Osteoblast (primary cell): ENCODE results near the gene OTOG. TPM values are rescaled to one million over a fixed set of nuclear protein-coding genes. Genes with fewer than 3 reads are reported as not detected.

Experiments used
- DNase-seq: peaks from one replicate; pipeline ENCODE4 v3.0.0; 2011; ENCODE audit warnings: low spot score, mixed read lengths; ENCODE audit not compliant: insufficient read length; ENCODE audit errors: missing footprints
- H2AFZ ChIP-seq: 2 replicates; pipeline ENCODE4 v1.6.0; 2011; ENCODE audit warnings: mild to moderate bottlenecking, low read length
- H3K27ac ChIP-seq: 2 replicates; pipeline ENCODE4 v1.5.1; 2011; ENCODE audit warnings: mild to moderate bottlenecking, low read depth, low read length, moderate library complexity
- H3K27me3 ChIP-seq: 2 replicates; pipeline ENCODE4 v1.6.0; 2012; ENCODE audit warnings: mild to moderate bottlenecking, control low read depth, inconsistent platforms, low read length, moderate library complexity; ENCODE audit not compliant: insufficient read depth
- H3K36me3 ChIP-seq: 2 replicates; pipeline ENCODE4 v1.5.1; 2011; ENCODE audit warnings: mild to moderate bottlenecking, low read length, control low read depth, moderate library complexity; ENCODE audit not compliant: insufficient read depth
- H3K4me1 ChIP-seq: 2 replicates; pipeline ENCODE4 v1.5.1; 2011; ENCODE audit warnings: mild to moderate bottlenecking, low read length, control low read depth, moderate library complexity; ENCODE audit not compliant: insufficient read depth
- H3K4me2 ChIP-seq: 2 replicates; pipeline ENCODE4 v1.6.0; 2011; ENCODE audit warnings: mild to moderate bottlenecking, low read length; ENCODE audit not compliant: insufficient read depth
- H3K4me3 ChIP-seq: fragments of 200-600 bp; sonication (generic); 3 replicates; pipeline ENCODE4 v1.5.1; 2012; ENCODE audit warnings: mild to moderate bottlenecking, low read length, inconsistent platforms; ENCODE audit not compliant: insufficient read depth
- H3K79me2 ChIP-seq: 2 replicates; pipeline ENCODE4 v1.6.0; 2012; ENCODE audit warnings: mild to moderate bottlenecking, low read length, control low read depth, inconsistent platforms; ENCODE audit not compliant: insufficient read depth
- H3K9me3 ChIP-seq: 2 replicates; pipeline ENCODE4 v1.5.1; 2011; ENCODE audit warnings: low read depth, low read length, control low read depth
- H4K20me1 ChIP-seq: 2 replicates; pipeline ENCODE4 v1.6.0; 2012; ENCODE audit warnings: mild to moderate bottlenecking, low read length, control low read depth; ENCODE audit not compliant: insufficient read depth
- total RNA-seq: library from RNA; depleted of rRNA; stranded (reverse); fragments of >200 nt; gene quantifications from 2 replicates; pipeline ENCODE4 v1.2.3, GENCODE V29; 2012
- TF ChIP-seq, protein P1 (sequence below): IDR thresholded peaks from 2 replicates; pipeline ENCODE4 v1.5.1; 2011; ENCODE audit warnings: mild to moderate bottlenecking, low read depth, low read length, moderate library complexity; ENCODE audit errors: extremely low read depth

OTOG gene
- total RNA-seq, 1 donor, result not detected

DNA sequence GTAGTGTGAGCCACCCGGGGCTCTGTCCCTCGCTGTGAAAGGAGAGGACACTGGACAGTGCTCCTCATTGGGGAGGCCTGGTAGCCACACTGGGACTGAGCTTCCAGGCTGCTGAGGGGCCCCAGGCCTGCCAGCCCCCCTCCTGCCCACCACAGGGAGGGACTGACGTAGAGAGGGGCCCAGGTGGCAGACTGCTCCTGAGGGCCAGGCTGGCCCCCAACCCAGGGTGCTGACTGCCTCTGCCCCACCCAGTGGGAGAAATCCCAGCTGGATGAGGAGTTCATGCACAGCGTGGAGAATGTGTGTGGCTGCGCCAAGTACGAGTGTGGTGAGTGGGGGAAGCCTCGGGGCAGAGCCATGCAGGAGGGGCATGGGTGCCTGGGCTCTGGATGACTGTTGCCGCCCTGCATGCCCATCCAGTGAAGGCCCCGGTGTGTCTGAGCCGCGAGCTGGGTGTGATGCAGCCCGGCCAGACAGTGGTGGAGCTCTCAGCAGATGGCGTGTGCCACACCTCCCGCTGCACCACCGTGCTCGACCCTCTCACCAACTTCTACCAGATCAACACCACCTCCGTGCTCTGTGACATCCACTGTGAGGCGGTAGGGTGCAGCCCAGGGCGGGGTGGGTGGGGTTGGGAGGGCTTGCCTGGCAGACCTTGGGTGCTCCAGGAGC, 93.6 kb downstream of the OTOG start:
- no peak for DNase-seq
- no peaks in the 10 kb centered on the region for H3K4me1 ChIP-seq
- H3K27ac ChIP-seq, result no peak overlapping the region
- H3K9me3 ChIP-seq, result no peaks in the 10 kb centered on the region
- peaks cover 3% of the 10 kb centered on the region for H3K27me3 ChIP-seq
- TF ChIP-seq, protein P1, sequence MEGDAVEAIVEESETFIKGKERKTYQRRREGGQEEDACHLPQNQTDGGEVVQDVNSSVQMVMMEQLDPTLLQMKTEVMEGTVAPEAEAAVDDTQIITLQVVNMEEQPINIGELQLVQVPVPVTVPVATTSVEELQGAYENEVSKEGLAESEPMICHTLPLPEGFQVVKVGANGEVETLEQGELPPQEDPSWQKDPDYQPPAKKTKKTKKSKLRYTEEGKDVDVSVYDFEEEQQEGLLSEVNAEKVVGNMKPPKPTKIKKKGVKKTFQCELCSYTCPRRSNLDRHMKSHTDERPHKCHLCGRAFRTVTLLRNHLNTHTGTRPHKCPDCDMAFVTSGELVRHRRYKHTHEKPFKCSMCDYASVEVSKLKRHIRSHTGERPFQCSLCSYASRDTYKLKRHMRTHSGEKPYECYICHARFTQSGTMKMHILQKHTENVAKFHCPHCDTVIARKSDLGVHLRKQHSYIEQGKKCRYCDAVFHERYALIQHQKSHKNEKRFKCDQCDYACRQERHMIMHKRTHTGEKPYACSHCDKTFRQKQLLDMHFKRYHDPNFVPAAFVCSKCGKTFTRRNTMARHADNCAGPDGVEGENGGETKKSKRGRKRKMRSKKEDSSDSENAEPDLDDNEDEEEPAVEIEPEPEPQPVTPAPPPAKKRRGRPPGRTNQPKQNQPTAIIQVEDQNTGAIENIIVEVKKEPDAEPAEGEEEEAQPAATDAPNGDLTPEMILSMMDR, result no peak
- H2AFZ ChIP-seq, result no peak overlapping the region
- no peak overlapping the region for H3K4me2 ChIP-seq
- H3K4me3 ChIP-seq, result no peak overlapping the region
- H3K36me3 ChIP-seq, result no peaks in the 10 kb centered on the region
- H4K20me1 ChIP-seq, result no peaks in the 10 kb centered on the region
- H3K79me2 ChIP-seq, result no peaks in the 10 kb centered on the region

DNA sequence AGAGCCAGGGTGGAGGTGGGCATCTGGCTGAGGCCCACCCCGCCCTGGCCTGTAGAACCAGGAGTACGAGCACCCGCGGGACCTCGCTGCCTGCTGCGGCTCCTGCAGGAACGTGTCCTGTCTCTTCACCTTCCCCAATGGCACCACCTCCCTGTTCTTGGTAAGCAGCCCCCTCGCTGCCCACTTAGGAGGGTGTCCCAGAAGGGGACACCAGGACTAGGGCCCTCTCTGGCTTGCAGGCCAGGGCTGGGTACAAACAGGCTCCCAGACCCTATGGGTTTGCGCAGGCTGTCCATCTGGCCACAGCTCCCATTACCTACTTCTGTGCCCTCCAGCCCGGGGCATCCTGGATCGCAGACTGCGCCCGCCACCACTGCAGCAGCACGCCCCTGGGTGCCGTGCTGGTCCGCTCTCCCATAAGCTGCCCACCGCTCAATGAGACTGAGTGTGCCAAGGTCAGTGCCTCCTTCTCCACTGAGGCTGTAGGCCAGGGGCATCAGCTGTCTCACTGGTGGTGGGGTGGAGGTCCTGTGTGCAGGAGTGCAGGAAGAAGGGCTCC, 94.8 kb downstream of the OTOG start:
- Histone ChIP-seq H3K4me3 (no peak overlapping the region), H3K79me2 (no peaks in the 10 kb centered on the region), H2AFZ (no peak overlapping the region), H3K27me3 (no peaks in the 10 kb centered on the region), H3K27ac (no peak overlapping the region), H3K36me3 (no peaks in the 10 kb centered on the region), H3K4me1 (no peaks in the 10 kb centered on the region), H3K9me3 (no peaks in the 10 kb centered on the region), H3K4me2 (no peak overlapping the region), H4K20me1 (no peaks in the 10 kb centered on the region)
- peak; percentile 59 for DNase-seq
- TF ChIP-seq, protein P1, result no peak

DNA sequence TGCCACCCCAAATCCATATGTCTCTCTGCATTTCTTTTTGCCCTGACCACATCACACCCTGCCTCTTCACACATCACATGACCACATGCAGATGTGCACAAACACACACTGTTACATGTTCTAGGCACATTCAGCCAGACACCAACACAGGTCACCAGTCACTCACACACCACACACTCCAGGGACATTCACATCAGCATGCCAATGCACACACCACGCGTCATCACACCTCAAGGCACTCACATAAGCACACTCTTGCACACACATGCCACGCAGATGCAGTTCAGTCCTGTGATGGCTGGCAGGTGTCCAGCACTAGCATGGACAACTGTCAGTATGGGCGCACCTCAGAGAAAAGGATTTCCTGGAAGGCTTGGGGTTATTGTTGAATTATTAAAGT, 95.3 kb downstream of the OTOG start:
- no peaks in the 10 kb centered on the region for H3K4me1 ChIP-seq
- no peaks in the 10 kb centered on the region for H4K20me1 ChIP-seq
- no peak for DNase-seq
- no peak overlapping the region for H2AFZ ChIP-seq
- H3K27me3 ChIP-seq, result no peaks in the 10 kb centered on the region
- no peaks in the 10 kb centered on the region for H3K9me3 ChIP-seq
- H3K27ac ChIP-seq, result no peak overlapping the region
- no peaks in the 10 kb centered on the region for H3K79me2 ChIP-seq
- H3K4me3 ChIP-seq, result no peak overlapping the region
- H3K36me3 ChIP-seq, result no peaks in the 10 kb centered on the region
- TF ChIP-seq, protein P1, result no peak
- H3K4me2 ChIP-seq, result no peak overlapping the region

DNA sequence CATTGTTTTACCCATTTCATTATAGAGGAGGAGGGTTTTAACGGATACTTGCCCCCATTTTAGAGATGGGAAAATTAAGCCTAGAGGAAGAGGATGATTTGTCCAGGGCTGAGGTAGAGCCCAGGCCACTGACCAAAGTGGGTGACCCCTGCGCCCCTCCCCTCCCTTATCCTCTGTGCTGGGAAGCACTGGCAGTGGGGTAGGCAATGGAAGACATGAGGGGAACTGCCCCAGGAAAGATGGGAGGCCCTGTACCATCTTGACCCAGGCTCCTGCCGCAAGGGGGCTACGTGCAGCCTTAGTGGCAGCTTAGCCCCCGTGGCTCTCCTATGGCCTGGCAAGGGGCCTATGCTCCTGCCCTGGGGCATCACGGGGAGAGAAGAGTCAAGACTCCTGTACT, 95.9 kb downstream of the OTOG start:
- TF ChIP-seq, protein P1, result no peak
- H3K4me1 ChIP-seq, result no peaks in the 10 kb centered on the region

More for the DNA sequence above, 95.9 kb downstream of the OTOG start:
- Histone ChIP-seq H3K4me3 (no peak overlapping the region), H3K4me2 (no peak overlapping the region), H3K27me3 (no peaks in the 10 kb centered on the region), H4K20me1 (no peaks in the 10 kb centered on the region), H3K9me3 (no peaks in the 10 kb centered on the region), H3K79me2 (no peaks in the 10 kb centered on the region), H2AFZ (no peak overlapping the region), H3K36me3 (no peaks in the 10 kb centered on the region), H3K27ac (no peak overlapping the region)
- DNase-seq, result no peak
